Activated T-helper 1 cell treated with Interleukin-2 at 50 U/mL for 16 hours (primary cell): ENCODE results near the gene GDF7.

Experiments
- DNase-seq: peaks from one replicate; pipeline ENCODE4 v3.0.0-alpha.2; 2020; ENCODE audit warnings: low read depth

The GDF7 gene

DNA sequence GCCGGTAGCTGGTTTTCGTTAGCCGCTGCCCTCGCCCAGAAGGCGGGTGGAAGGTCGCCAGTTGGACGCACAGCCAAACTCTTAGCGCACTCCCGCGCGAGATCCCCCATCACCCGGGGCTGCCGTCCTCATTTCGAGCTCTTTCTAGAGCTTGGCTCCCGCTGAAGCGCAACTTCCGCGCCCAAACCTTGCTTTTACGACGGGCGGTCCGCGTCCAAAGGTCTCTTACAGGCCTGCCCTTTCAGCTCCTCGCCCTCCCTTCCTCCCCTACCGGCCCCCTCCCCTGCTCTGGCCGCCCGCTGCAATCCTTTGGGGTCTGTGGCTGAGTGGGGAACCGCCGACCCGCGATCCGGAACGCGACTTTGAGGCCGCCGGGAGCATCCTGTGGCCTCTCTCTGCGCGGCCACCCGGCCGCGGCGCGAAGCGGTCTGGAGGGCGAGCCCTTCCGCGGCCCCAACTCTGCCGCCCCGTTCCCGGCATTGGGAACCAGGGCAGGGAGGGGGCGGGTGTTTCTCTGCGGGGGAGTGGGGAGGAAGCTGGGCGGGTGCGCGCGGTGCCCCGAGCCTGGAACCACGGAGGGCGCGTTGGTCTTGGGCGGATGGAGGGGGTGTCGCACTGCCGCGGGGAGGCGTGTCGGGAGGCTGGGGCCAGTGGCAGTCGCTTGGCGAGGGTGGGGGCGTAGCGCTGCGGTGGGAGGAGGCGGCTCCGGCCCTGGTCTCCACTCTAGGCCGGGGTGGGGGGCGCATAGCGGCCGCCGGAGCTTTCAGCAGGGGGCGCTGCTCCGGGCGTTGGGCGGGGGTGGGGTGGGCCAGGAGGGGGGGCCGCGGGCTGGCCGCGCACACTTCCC, at the start of gene GDF7:
Gene GDF7 (plus strand): TSS at position 841 of the 847 bp plus-strand sequence. CDS start 96 bp downstream, outside the sequence.
- DNase-seq, result no peak

DNA sequence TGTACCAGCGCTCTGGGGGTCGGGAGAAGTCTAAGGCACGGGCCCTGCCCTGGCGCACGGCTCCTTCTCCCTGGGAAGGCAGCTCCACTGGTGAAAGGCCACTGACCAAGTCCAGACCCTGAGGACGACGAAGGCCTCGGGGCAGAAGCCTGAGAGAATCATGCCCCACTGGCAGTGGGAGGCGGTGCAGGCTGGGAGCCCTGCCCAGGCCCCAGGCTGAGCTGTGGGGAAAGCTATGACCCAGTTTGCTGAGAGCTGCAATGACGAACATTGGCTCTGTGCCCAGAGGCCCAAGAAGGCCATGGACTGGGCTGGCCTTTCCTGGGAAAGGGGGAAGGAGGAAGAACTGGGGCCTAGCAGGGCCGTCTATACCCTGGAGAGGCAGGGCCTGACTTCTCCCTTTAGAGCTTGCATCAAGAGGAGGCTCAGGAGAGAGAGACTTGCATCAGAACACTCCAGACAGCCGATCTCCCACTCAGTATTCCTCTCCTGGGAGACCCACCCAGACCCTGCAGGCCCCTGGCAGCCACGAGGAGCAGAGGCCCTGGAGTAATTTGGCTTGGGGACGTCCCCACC, 49.0 kb upstream of the GDF7 start:
- no peak for DNase-seq

DNA sequence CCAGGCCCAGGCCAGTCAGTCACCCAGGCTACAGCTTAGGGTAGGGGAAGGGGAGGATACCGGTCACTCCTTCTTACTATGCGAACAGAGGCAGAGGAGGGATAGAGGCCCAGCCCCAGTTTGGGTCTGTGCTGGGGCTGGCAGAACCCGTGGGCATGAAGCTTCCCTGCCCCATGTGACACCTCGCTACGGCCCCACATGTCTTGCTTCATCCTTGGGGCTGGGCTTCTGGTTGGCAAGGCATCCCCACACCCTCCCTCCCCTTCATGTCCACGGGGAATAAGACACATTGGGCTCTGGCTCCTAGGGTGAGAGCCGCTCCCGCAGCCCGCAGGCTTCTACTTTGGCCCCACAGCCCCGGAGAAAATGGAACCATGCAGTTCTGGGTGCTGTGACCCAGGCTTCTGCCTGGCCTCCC, 48.5 kb upstream of the GDF7 start:
- DNase-seq, result no peak

DNA sequence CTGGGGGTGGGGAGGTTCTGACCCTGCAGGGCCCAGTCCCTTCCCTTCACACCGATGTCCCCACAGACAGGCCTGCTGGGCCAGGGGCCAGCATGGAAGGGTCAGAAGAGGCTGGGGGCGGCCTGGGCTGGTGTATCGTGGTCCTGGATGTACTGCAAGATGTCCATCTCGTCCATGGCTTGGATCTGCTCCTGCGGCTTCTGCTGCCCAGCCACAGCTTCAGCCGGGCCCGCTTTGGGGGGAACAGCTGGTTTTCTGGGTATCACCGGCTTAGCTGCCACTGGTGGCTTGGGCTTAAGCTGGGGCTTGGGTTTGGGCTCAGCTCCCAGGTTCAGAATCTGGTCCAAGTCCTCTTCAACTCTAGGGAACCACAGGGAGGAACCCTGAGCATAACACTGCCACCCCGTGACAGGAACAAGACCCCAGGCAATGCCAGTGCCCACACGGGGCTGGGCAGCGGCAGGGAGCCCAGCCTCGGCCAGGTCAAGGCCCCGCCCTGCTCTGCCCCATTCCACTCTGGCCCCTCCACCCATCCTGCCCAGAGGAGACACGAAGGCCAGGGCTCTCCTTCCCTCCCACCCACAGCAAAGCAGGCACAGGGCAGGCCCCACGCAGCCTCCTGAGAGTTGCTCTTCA, 47.9 kb upstream of the GDF7 start:
- no peak for DNase-seq

DNA sequence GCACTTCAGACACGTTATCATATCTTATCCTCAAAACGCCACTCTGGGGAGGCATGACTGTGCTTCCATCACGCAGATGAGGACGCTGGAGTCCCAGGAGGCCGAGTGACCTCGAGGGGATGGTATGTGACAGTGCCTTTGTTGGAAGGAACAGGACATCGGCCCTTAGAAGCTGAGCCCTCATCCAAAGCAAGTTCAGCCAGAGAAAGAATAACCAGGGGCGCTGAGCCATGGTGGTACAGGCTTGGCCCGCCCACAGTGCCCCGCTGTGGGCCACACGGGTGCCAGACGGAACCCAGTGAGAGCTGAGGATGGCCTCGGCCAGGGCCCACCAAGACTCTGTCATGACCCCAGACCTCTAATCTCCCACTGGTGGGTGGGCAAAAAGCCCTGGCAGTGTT, 47.3 kb upstream of the GDF7 start:
- no peak for DNase-seq

DNA sequence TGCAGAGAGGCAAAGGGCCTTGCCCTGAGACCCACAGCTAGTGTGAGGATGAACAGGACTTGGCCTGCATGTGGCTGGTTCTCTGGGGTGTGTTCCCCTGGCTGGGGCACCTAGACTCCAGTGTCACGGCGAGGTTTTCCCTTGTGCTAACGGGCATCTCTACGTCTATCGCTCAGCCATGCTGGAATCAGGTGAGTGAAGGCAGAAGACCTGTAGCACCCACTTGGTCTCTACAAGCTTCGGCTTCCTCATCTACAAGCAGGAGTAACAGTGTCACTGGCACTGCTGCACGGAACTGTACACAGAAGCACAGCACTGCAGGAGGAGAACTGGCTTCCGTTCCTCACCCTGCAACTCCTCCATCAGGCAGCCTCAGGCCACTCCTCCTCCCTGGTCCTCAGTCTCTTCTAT, 46.7 kb upstream of the GDF7 start:
- DNase-seq, result no peak

DNA sequence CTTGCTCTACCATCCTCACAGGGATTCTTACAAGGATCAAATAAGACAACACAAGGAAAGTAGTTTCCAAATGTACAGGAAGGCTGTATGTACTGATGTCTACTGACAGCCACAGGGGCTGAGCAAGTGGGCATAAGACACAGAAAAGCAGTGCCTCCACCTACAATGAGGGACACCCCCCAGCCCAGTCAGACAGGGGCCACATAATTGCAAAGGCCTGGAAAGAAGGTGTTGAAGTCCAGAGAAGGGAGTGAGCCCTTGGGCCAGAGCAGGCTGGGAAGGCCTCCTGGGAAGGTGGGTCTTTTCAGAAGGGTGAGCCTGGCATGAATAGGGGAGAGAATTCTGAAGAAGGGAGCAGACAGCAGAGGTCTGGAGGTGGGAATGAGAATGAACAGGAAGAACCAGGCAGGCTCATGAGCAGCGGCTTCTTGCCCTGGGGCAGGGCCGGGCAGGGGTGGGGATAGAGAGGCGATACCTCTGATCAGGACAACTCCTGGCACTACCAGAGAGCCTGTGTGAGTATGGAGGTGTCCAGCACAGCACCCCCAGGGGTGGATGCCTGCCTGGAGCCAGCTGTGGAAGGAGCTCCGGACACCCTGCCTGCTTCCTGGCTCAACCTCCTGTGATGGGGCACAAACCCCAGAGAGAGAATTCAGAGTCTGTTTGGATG, 46.1 kb upstream of the GDF7 start:
- DNase-seq, result no peak

DNA sequence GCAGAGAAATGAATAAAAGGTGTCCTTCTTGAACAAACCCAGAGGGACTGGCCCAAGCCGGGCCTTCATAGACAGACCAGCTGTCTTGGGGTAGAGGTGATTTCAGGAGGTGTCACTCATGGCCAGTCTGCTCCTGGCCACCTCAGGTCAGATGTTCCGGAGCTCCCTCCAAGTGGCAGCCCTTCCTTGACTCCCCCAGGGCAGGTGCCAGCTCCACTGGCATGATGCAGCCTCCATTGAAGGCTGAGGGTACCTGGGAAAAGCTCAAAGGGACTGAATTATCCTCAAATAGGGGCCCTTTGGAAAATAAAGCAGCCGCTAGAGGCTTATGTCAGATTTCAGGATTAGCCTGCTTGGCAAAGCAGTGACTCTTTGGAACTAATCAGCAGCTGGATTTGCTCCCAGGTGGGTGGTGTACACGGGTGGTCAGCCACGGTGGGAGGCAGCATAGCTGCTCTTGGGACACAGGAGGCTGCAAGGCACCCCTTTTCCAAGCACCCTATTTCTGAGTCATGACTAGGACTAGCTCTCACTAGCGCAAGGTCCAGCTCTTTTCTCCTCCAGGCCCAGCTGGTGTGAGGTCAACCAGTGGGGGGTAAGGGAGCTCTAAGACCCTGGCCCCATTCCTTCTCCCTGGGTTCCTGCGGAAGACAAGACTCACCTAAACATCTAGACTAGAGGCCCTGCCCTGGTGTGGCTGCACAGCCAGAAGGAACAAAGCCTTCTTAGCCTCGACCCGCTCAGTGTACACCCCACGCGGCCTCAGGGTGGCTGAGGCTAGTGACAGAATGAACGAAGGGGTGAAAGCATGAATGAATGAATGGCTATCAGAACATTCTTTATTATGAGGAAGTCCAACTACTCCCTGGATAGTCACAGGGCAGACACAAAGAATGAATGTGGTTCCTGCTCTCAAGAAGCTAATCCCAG, 45.3 kb upstream of the GDF7 start:
- DNase-seq, result no peak

DNA sequence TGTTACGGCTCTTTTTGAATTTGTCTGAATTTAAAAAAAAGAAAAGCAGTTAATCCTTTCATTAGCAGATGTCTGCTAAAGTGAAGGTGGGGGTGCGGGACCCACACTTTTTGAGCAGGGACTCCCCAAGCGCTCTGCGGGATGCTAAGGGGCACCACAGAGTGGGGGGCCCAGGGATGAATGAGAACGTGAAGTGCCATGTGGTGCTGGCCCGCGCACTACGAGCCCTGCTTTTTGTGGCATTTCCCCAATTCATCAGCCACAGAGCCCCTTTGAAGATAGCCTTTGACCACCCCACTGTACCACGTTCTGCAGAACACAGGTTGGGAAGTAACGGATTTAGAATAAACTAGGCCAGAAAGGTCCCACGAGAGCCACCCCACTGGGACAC, 44.7 kb upstream of the GDF7 start:
- DNase-seq, result no peak

DNA sequence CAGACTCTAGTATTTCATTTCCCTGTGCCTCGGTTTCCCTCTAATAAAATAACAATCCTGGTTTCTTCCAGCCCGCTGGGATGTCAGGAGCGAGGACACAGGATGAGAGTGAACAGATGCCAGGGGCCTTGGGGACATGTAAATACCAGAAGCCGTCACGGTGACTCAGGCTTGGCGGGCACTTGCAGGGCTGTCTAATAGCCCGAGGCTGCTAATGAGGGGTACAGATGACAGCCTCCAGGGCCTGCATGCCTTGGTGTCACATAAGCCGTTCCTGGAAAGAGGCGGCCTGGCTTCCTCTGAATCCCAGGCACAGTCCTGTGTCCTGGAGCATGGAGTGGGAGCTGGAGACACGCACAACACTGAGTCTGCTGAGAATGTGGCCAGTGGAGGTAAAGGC, 44.2 kb upstream of the GDF7 start:
- no peak for DNase-seq

DNA sequence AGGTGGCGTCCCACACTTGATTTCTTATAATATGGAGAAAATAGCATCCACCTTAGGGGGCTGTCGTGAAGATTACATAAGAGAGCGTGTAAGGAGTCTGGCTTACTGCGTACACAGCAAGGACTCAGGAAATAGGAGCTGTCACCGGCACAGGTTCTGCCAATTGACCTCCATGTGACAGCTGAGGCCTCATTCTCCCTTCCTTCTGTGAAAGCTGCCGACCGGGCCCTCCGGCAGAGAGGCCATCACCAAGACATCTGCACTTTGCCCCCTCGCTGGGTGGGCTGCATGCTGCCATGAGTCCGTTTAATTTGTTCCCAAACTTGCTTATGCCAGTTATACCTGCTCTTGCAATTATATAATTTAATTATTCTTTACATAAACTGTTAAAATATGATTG, 43.7 kb upstream of the GDF7 start:
- DNase-seq, result no peak

DNA sequence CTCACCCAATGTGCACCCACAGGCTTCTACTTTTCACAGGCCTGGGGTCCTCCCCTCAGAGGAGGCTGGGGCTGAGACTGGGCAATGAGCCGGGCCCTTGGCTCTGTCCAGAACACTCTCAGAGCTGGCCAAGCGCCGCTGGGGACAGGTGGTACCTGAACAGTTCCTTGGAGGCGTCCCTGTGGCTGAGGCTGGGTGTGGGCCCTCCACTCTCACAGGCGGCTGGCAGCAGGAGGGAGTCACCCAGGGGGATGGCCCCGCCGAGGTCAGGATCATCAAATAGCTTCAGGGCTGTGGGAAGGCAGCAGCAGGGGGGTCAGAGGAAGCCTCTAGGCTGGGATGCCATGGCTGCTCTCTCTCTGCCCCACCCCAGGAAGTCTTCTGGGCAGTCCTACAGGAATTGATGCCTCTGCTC, 43.2 kb upstream of the GDF7 start:
- no peak for DNase-seq

DNA sequence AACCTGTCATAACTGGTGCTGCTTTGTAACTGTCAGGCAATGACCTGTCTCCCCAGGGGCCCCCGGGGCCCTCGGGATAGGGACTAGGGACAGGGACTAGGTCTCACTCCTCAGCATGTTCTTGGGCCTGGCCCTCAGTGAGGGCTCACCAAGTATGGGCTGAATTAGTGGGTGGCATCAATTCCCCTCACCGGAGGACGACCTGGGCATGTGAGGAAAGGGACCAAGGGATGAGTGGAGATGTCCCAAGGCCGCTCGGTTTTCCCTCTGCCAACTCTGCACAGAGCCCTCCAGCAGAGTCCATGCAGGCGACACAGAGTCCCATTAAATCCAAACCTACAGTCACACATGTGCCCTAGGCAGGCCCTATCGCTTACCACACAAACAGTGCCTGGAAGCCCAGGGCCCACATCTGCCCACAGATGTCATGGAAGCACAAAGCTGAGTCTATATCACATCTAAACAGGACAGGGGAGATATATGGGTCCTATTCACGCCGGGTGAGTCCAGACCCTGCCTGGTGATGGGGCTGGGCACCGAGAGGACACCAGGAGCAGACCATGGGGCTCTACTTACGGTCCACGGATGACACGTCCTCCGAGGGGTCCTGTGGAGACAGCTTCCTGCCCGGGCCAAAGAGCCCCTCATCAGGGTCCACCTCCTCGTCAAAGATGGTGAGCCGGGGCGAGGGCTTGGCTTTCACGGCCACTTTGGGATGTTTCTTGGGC, 42.6 kb upstream of the GDF7 start:
- no peak for DNase-seq

DNA sequence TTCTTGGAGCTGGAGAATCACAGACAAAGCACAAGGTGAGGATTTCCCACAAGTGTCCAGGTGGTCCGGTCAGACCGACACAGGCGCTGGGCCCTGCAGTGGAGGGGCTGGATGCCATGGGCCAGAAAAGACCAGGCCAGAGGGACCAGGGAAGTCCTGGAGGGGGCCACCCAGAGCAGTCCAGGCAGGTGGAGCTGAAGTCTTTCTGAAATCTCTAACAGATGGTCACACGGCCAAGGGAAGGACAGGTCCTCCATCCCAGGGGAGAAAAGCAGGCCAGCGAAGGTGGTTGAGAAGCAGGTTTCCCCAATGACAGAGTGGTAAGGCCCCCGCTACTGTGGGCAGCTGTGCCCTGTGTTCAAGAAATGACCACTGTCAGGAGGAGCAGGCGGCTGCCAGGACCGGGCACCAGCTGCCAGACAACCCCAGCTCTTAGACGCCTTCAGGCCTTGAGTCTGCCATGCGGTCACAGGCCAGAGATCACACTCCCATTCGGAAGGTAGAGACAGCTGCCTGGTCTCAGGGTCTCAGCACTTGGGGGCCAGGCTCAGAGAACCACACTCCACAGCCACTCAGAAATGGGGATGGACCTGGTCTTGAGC, 42.0 kb upstream of the GDF7 start:
- DNase-seq, result no peak

DNA sequence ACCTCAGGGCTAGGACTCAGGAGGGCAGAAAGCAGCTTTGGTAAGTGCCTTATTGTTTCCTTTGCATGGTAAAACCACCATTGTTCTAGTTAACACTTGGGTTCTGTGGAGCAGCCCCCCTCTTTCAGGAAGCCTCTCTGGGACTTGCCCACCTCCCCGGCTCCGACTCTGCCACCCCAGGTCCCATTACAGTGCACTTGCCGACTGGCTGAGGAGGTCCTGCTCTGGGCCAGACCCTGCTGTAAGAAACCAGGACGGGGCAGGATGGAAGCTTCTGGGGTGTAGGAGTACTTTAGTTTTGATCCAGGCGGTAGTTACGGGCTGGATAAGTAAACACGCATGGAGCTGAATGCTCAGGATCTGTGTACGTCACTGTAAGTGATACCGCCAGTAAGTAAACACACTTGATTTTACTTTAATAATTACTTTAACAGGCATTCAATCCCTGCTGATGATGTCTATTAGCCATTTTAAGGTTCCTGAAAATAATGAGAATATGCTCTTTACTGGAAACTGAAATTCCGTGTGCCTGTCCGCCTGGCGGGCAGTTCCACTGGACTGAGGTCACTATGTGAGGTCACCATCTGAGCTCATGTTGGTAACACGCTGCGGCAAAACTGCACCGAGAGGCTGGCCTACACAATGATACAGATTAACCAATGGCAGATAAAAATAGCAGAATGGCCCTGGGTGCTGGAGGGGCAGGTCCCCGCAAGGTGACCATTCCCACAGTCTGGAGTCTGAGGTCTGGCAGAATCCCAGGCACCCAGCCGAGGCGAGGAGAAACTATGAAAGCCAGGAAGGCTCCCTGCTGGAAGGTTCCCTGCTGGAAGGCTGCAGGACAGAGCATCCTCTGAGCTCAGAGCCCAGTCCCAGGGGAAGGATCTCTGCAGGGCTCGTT, 41.2 kb upstream of the GDF7 start:
- DNase-seq, result no peak

DNA sequence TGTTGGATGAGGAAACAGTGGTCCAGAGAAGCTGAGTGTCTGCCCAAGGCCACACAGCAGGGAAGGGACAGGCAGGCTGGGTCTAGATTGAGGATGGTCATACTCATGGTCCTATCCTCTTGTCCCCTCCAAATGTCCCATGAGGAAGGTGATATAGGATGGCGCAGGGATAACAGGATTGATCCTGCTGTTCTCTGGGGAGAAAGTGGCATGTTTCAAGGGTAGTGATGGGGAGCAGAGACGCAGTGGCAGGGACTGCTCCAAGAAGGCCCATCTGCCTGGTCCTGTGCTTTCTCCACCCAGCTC, 40.6 kb upstream of the GDF7 start:
- no peak for DNase-seq

DNA sequence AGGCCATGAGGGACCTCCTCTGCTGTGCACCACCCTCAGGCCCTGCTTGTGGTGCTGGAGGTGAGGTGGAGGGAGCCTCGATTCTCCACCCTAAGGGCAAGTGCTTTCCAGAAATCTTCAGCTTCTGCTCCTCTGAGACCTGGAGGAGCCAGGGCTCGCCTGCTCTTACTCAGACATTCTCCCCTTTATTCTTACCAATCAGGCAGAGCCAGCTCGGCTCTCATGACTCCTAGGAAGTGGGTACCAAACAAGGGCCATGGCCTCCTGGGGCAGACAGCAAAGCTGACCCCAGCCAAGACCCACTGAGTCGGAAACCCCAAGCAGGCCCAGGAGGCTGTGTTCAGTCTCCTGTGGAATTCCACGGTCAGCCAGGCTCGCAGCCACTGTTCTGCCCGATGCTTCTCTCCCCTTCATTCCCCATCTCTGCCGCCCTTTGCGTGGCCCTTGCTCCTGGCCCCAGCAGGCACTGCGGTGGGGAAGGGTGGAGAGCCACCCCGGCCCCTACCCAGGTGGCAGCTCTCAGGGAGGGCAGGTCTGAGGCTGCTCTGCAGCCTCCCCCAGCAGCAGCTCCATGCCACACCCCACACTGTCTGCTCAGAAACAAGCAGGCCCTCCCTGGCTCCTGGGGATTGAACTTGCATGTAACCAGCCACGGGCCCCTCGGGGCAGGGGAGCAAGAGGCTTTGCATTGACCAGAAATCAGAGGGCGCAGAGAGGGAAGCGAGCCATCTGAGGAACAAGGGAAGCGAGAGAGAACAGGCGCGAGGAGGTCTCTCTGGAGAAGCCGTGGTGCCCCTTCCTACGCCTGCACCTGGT, 40.0 kb upstream of the GDF7 start:
- DNase-seq, result no peak

DNA sequence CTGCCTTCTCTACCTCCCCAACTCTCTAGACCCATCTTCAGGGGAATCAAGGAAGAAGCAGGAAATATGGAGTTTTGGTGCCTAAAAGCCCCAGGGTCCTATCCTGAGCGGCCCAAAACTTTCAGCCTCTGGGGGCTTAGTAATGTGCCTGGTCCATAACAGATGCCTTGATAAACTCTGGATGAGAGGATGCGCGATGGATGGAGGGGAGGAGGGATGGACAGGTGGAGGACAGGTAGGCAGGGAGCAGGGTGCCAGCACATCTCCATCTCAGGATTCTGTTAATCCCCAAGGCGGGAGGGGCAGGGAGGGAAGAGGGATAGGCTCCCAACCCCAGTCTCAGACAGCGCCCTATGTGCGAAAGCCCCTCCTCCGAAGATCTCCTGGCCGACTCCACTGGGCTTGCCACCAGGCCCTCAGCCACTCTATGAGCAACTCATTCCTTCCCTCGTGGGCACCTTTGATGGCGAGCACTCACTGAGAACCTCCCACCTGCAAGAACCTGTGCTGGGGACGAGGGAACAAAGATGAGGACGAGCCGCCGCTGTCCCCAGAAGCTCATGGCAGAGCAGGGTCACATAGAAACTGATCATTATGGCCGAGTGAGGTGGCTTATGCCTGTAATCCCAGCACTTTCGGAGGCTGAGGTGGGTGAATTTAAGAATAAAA, 39.1 kb upstream of the GDF7 start:
- no peak for DNase-seq
